SK-N-SH treated with all-trans-retinoic acid at 6 μM for 48 hours (cell line): Measurements from ENCODE around the gene RBFOX2.

ENCODE experiments used
- ARNTL ChIP-seq: fragments of 450-650 bp; formaldehyde crosslinking; IDR thresholded peaks from 2 replicates; pipeline ENCODE4 v1.5.0; 2020; ENCODE audit warnings: low read depth, mild to moderate bottlenecking, moderate library complexity, borderline replicate concordance
- CSRNP3 ChIP-seq: fragments of 250-450 bp; sonication (Bioruptor Pico); IDR thresholded peaks from 2 replicates; pipeline ENCODE4 v1.5.1; 2021; ENCODE audit warnings: mild to moderate bottlenecking, moderate library complexity
- ISL1 ChIP-seq: fragments of 250-450 bp; sonication (Bioruptor Pico); IDR thresholded peaks from 2 replicates; pipeline ENCODE4 v2.1.2; 2022; ENCODE audit warnings: mild to moderate bottlenecking, moderate library complexity
- POU6F1 ChIP-seq: fragments of 250-450 bp; sonication (Bioruptor Pico); IDR thresholded peaks from 2 replicates; pipeline ENCODE4 v1.8.0; 2021; ENCODE audit warnings: low read depth, mild to moderate bottlenecking, moderate library complexity, borderline replicate concordance
- PPARA ChIP-seq: fragments of 250-450 bp; sonication (Bioruptor Pico); IDR thresholded peaks from 2 replicates; pipeline ENCODE4 v1.5.0; 2020; ENCODE audit warnings: mild to moderate bottlenecking, borderline replicate concordance
- SNAI2 ChIP-seq: fragments of 250-450 bp; sonication (Bioruptor Pico); IDR thresholded peaks from 2 replicates; pipeline ENCODE4 v1.5.0; 2020; ENCODE audit warnings: mild to moderate bottlenecking, moderate library complexity
- TOX ChIP-seq: fragments of 250-450 bp; sonication (Bioruptor Pico); IDR thresholded peaks from 2 replicates; pipeline ENCODE4 v1.8.0; 2021; ENCODE audit warnings: mild to moderate bottlenecking, moderate library complexity, borderline replicate concordance
- ZFP30 ChIP-seq: fragments of 450-650 bp; formaldehyde crosslinking; IDR thresholded peaks from 2 replicates; pipeline ENCODE4 v1.5.0; 2022; ENCODE audit warnings: mild to moderate bottlenecking, moderate library complexity
- ZNF565 ChIP-seq: fragments of 450-650 bp; formaldehyde crosslinking; conservative IDR thresholded peaks from 2 replicates; pipeline ENCODE4 v1.5.0; 2020; ENCODE audit warnings: low read depth, mild to moderate bottlenecking, moderate library complexity
- TF ChIP-seq, protein P1 (sequence below): fragments of 250-450 bp; sonication (Bioruptor Pico); IDR thresholded peaks from 2 replicates; pipeline ENCODE4 v1.8.0; 2020; ENCODE audit warnings: mild to moderate bottlenecking, moderate library complexity, borderline replicate concordance

DNA sequence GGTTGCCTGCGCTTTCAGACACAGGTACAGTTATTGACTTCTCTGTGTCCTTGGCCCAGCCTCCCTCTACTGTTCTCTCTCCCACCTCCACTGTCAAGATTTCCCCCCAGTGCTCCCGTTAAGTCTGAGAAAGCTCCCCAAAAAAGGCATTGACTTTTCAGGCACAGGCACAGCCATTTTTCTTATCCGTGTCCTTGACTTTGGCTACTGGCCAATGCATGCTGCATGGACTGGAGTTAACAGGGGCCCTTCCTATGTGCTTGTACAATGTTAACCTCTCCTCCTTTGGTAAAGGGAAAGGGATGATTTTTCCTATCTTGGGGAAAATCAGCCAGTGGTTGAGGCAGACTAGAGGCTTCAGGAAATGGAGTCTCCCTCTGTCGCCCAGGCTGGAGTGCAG lies 306.7 kb downstream of the RBFOX2 start:
- TF ChIP-seq PPARA (no peak), ARNTL (no peak), ZFP30 (CRISPR knock-in tag) (no peak), SNAI2 (no peak), CSRNP3 (no peak), ISL1 (CRISPR knock-in tag) (no peak), TOX (CRISPR knock-in tag) (no peak), POU6F1 (no peak), ZNF565 (CRISPR knock-in tag) (no peak)
- TF ChIP-seq, protein P1, sequence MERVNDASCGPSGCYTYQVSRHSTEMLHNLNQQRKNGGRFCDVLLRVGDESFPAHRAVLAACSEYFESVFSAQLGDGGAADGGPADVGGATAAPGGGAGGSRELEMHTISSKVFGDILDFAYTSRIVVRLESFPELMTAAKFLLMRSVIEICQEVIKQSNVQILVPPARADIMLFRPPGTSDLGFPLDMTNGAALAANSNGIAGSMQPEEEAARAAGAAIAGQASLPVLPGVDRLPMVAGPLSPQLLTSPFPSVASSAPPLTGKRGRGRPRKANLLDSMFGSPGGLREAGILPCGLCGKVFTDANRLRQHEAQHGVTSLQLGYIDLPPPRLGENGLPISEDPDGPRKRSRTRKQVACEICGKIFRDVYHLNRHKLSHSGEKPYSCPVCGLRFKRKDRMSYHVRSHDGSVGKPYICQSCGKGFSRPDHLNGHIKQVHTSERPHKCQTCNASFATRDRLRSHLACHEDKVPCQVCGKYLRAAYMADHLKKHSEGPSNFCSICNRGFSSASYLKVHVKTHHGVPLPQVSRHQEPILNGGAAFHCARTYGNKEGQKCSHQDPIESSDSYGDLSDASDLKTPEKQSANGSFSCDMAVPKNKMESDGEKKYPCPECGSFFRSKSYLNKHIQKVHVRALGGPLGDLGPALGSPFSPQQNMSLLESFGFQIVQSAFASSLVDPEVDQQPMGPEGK = no peak
